ENCODE measurements around the gene GAS2L1.
A peak's percentile ranks its signal among the peaks of the same experiment; 100 is the strongest.

Gene GAS2L1

GRCh38 chr22:29313126-29313575 is 6.7 kb downstream of the GAS2L1 start:
- no peak for TF ChIP-seq TAF1 (IDR thresholded peaks at IDR 0.05; ENCODE audit: borderline replicate concordance, insufficient read depth, low read length)
- no peak for TF ChIP-seq POLR2AphosphoS5 (IDR thresholded peaks at IDR 0.05; ENCODE audit: low read depth, low read length)
- no peak for TF ChIP-seq REST (IDR thresholded peaks at IDR 0.05; ENCODE audit: insufficient read depth in 1 of 2, low read depth in 2 of 2, low read length in 2 of 2)
- no peak for TF ChIP-seq SIN3A (IDR thresholded peaks at IDR 0.05; ENCODE audit: borderline replicate concordance, insufficient read depth, low read length)
- TF ChIP-seq FOXP2 (optimal IDR thresholded peaks at IDR 0.05; ENCODE audit: borderline replicate concordance, extremely low read depth, extremely low read length, insufficient read depth): peak; percentile 32

- no peak for TF ChIP-seq SIN3A (IDR thresholded peaks at IDR 0.05; ENCODE audit: borderline replicate concordance, insufficient read depth, low read length)
- TF ChIP-seq POLR2AphosphoS5 (IDR thresholded peaks at IDR 0.05; ENCODE audit: low read depth, low read length): no peak
- no peak for TF ChIP-seq TAF1 (IDR thresholded peaks at IDR 0.05; ENCODE audit: borderline replicate concordance, insufficient read depth, low read length)
- TF ChIP-seq REST (IDR thresholded peaks at IDR 0.05; ENCODE audit: insufficient read depth in 1 of 2, low read depth in 2 of 2, low read length in 2 of 2): no peak
- TF ChIP-seq FOXP2 (optimal IDR thresholded peaks at IDR 0.05; ENCODE audit: borderline replicate concordance, extremely low read depth, extremely low read length, insufficient read depth): no peak
Observed at GRCh38 chr22:29313576-29314466, 7.4 kb downstream of the GAS2L1 start.

- TF ChIP-seq TAF1 (IDR thresholded peaks at IDR 0.05; ENCODE audit: borderline replicate concordance, insufficient read depth, low read length): no peak
- no peak for TF ChIP-seq SIN3A (IDR thresholded peaks at IDR 0.05; ENCODE audit: borderline replicate concordance, insufficient read depth, low read length)
Observed at GRCh38 chr22:29314537-29315285, 8.3 kb downstream of the GAS2L1 start.

- TF ChIP-seq REST (IDR thresholded peaks at IDR 0.05; ENCODE audit: insufficient read depth in 1 of 2, low read depth in 2 of 2, low read length in 2 of 2) (no peak), POLR2AphosphoS5 (IDR thresholded peaks at IDR 0.05; ENCODE audit: low read depth, low read length) (no peak), FOXP2 (optimal IDR thresholded peaks at IDR 0.05; ENCODE audit: borderline replicate concordance, extremely low read depth, extremely low read length, insufficient read depth) (no peak), TAF1 (IDR thresholded peaks at IDR 0.05; ENCODE audit: borderline replicate concordance, insufficient read depth, low read length) (no peak), SIN3A (IDR thresholded peaks at IDR 0.05; ENCODE audit: borderline replicate concordance, insufficient read depth, low read length) (no peak)
Observed at GRCh38 chr22:29315286-29316140, 9.1 kb downstream of the GAS2L1 start, which contains the start of gene RASL10A. RASL10A (minus strand) TSS chr22:29315697; CDS start chr22:29315246, 451 bp downstream.
